Measurements from ENCODE around the gene JCAD. TPM values are rescaled to one million over a fixed set of nuclear protein-coding genes. Genes with fewer than 3 reads are reported as not detected.

The JCAD gene
- total RNA-seq, 1 donor from 2014 or later = 22.7 TPM

DNA sequence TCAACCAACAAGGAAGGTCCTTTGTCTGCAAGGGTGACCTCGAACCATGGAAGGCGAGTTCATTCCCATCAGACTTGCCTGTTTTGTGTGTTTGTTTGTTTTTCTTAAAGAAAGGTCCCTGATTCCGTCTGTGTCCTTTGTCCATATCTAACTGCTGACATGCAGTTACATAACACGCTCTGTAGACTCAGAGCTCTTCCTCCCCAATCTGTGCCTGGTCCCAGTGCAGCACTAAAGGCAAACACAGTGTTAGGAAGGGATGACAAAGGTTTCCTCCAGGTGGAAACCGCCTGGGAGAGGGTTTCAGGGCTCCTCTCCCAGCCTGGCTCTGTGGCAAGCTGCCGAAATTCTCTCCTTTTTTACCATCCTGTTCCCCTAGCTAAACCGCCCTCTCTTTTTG, 13.4 kb downstream of the JCAD start:
- DNase-seq (ENCODE audit: low spot score) = no peak

DNA sequence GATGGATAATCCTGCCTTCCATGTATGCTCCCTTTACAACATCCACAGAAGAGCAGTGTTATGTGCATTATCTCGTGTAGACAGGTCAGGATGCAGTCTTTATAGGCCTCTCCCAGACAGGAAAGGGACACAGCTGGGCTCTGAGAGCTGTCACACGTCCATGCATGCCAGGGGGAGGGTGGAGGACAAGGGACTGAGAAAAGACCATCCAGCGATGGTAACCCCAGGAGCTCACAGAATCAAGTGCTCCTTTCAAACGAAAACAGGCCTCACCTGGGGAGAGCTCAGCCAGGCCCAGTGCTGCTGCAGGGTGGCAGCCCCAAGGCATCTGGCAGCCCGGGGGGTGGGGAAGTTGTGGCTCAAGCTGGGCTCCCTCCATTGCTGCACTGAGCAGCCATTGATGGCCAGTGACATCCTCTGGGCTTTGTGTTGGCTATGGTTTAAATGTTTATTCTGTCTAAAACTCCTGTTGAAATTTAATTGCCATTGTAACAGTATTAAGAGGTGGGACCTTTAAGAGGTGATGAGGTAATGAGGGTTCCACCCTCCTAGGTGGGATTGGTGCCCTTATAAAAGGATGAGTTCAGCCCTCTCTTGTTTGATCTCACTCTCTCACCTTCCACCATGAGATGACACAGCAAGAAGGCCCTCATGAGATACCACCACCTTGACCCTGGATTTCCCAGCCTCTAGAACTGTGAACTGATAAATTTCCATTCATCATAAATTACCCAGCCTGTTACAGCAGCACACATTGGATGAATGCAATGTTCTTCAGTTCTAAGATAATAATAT, 15.7 kb downstream of the JCAD start:
- no peak for DNase-seq (ENCODE audit: low spot score)

DNA sequence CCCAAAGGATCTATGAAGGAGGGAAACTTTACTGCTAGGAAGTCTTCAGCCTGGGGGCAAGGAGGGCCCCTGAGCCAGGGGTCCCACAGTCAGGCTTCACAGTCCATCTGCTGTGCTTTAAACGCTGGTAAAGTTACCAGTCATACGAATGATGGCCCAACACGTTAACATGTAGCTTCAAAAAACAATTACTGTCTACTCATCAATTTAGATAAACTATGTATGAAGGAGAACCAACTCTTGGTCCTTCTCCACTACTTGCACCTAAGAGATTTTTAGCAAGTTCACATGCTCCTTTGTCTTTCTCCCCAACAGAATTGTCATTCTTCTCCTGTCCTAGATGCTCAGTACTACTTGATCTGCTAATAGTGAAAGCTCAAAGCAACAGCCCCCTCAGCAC, 16.6 kb downstream of the JCAD start:
- no peak for DNase-seq (ENCODE audit: low spot score)

DNA sequence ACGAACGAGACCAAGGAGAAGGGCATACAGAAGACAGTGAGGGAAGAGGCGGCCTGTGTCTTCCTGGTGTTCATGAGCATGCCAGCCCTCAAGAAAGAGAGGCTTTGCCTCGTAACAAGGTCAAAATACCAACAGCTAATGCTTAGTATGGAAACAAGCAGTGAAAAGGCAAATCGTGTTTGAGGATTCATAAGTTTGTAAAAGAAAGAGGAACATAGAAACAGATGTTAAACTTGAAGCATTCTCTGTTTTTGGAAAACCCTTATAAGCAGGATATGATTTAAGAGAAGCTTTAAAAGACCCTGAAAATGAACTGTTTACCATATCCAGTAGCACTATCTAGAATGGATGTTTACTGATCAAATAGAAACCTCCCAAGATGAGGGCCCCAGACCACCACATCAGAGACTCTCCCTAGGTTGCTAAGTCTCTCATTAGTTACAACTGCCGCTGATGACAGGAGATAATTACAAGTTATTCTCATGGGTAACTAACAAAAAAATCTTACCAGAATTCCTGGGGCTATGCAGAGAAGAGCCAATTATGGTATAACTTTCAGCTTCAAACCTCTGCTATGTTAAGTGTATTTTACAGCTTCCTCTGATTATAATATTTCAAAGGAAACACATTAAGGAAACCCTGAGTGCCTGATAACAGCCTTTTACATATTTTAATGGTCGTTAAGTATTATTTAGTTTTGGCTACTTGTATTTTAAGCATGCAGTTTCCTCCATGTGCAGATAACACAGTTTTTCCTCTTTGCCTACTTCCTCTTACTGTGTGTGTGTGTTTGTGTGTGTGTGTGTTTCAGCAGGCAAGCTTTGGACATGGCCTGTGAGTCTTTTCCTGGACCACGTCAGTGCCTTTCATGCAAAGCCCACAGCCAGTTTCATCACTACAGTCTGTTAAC, 17.9 kb downstream of the JCAD start:
- no peak for DNase-seq (ENCODE audit: low spot score)

- DNase-seq (ENCODE audit: low spot score) = no peak
Observed at GRCh38 chr10:30040597-30040996, 18.8 kb downstream of the JCAD start.

DNA sequence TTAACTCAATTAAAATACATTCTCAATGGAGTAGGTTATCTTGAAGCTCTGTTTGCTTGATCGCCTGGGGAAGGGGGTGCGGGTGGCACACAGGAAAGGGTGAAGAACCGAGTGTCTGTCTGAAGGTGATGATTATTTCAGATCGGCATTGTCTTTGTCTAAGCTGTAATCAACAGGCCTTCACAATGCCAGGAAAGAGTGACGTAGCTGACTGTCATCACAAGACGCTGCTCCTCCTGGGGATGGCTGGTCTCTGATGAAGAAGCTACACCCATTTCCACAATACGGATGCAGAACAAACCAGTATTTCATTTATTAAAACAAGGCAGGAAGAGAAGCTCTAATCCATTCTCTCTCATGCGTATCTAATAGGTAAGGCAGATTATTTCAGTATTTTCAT, 19.4 kb downstream of the JCAD start:
- DNase-seq (ENCODE audit: low spot score) = no peak

GRCh38 chr10:30039567-30039966, 19.8 kb downstream of the JCAD start:
- no peak for DNase-seq (ENCODE audit: low spot score)

GRCh38 chr10:30038781-30039536, 20.4 kb downstream of the JCAD start:
- no peak for DNase-seq (ENCODE audit: low spot score)

DNA sequence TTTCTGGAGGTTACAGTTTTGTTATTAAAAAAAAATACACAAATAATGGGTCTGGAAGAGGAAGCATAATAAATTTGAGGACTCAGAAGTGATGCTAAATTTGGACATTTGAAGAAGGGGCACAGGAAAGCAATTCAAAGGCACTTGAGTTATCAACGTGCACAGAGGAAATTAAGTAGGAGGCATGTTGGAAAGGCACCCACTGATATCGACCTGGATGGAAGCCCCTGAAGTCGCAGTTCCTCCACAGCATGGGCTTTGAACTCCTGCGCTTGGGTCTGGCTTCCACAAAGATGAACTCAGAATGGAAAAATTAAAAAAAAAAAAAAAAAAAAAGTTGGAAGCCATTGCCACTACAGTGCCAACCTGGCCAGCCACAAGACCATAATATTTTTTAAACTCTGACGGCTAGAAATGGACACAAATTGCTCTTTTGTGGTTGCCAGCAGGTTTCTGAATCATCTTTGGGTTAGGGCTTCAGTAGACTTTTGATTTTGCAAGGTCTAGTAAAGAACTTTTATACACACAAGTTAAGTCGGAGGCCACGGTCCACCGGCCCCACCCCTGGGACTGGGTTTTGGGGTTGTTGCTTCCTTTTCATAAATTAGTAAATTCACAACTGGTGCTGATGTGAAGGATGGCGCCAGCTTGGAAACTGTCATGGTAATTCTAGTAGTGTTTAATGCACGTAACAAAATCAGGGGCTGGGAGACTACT, 21.6 kb downstream of the JCAD start:
- DNase-seq (ENCODE audit: low spot score) = no peak

- no peak for DNase-seq (ENCODE audit: low spot score)
Observed at GRCh38 chr10:30036811-30037210, 22.6 kb downstream of the JCAD start.

GRCh38 chr10:30036341-30036740, 23.0 kb downstream of the JCAD start:
- DNase-seq (ENCODE audit: low spot score) = no peak

DNA sequence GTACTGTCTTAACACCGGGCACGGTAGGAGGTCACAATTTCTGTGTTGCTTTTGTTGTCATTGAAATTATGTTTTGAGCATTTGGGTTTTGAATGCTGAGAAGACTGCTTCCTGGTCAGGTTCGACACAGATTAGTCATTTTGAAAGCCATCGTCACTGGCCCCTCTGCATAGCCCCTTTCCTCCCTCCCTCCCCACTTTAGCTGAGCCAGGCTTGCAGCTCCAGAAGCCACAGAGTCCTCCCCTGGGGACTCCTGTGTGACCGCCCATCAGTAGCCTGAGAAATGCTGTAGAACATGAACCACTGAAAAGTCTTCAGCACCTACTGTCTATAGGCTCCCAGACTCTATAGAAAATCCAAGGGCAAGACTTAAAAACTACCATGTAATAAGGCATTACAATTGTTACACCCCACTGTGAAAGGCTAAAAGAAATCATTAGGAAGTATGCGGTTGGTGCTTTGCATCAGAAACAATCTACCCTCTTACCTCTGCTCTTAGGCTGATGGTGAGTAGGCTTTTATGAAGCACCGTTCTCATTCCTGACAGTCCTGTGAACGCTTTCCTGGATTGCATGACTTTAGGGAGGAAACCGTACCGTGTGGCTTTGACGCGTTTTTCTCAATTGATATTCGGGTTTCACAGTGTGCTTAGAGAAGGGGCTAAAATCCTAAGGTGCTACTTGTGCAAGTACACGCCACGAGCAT, 24.8 kb downstream of the JCAD start:
- no peak for DNase-seq (ENCODE audit: low spot score)

- DNase-seq (ENCODE audit: low spot score) = no peak
Observed at GRCh38 chr10:30032125-30032524, 27.3 kb downstream of the JCAD start.

DNA sequence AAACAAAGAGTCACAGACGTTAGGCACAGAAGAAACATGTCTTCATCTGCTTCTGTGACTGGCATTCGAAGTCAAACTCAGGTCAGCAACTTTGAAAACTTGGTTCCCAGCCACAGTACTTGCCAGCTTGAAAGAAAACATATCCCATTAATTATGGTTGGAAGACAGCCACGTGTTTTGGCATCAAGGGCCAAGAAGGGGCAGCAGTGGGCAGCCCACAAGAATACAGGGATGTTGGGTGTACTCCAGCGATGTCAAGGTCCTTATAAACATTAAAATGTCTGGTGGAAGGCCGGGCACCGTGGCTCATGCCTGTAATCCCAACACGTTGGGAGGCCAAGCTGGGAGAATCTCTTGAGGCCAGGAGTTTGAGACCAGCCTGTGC, 29.5 kb downstream of the JCAD start:
- DNase-seq (ENCODE audit: low spot score) = no peak

GRCh38 chr10:30029164-30029871, 30.1 kb downstream of the JCAD start:
- DNase-seq (ENCODE audit: low spot score) = no peak

GRCh38 chr10:30028738-30029030, 30.7 kb downstream of the JCAD start:
- DNase-seq (ENCODE audit: low spot score) = no peak

- DNase-seq (ENCODE audit: low spot score) = peak; percentile 62
Observed at GRCh38 chr10:30028006-30028737, 31.2 kb downstream of the JCAD start.

GRCh38 chr10:30027057-30028005, 32.1 kb downstream of the JCAD start:
- peak; percentile 83 for DNase-seq (ENCODE audit: low spot score)

DNA sequence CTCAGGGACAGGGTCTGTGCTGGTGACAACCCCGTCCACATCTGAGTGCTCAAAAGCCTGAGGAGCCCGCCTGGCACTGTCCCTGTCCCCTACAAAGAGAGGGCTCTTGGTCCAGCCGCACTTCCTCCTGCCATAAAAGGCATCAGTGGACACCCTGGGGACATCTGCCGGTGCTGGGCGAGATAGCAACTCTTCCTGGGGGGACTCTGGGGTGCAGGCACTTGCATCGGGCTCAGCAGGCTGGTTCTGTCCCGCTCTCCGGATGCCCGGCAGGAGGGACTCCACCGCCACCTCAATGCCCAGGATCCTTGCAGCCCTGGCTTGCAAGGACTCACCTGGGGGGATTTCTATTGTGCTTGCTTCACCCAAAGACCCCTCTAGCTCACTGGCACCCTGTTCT, 32.8 kb downstream of the JCAD start:
- DNase-seq (ENCODE audit: low spot score) = no peak

Measured in ureter (tissue), 1 donor.